LNCAP (cell line): ENCODE results near the gene FXYD3.

Experiments
- TF ChIP-seq, protein P1 (sequence below): fragments of 450-650 bp; IDR thresholded peaks from 2 replicates; pipeline ENCODE4 v1.5.1; 2017; ENCODE audit warnings: mild to moderate bottlenecking

Gene FXYD3

DNA sequence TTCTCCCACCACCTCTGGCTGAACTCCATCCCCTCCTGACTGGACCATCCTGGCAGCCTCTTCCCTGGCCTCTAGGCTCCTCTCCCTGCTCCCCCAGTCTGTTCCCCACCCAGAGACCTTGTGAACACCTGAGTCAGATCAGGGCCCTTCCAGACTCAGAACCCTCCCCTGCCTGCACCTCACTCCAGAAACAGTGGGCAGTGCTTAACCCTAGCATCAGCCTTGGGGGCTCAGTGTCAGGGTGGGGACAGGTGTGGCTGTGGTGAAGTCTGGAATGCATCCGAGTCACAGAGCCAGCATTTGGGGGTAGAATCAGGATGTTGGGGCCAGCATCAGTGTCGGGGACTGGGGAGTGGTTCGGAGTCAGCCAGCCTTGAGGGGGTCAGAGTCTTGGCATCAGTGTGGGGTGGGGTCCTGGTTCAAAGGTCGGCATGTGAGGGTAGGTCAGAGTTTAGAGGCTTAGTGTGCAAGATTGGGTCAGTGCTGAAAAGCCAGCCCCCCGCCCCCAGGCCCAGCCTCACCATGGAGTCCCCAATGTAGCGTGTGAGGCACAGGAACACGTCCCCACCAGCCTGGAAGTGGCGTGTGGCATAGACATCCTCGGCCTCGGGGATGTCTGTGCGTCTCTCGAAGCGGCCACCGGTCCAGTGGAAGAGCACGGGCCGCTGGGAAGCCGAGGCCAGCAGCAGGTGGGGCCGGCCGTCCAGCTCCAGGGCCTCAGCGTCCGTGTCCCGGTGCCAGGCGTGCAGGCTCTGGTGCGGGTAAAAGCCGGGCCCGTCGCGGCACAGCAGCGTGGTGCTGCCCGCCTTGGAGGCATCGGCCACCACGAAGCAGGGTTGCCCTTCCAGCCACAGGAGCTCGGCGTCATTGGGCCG lies 10.4 kb downstream of the FXYD3 start:
- TF ChIP-seq, protein P1, sequence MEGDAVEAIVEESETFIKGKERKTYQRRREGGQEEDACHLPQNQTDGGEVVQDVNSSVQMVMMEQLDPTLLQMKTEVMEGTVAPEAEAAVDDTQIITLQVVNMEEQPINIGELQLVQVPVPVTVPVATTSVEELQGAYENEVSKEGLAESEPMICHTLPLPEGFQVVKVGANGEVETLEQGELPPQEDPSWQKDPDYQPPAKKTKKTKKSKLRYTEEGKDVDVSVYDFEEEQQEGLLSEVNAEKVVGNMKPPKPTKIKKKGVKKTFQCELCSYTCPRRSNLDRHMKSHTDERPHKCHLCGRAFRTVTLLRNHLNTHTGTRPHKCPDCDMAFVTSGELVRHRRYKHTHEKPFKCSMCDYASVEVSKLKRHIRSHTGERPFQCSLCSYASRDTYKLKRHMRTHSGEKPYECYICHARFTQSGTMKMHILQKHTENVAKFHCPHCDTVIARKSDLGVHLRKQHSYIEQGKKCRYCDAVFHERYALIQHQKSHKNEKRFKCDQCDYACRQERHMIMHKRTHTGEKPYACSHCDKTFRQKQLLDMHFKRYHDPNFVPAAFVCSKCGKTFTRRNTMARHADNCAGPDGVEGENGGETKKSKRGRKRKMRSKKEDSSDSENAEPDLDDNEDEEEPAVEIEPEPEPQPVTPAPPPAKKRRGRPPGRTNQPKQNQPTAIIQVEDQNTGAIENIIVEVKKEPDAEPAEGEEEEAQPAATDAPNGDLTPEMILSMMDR, result no peak

DNA sequence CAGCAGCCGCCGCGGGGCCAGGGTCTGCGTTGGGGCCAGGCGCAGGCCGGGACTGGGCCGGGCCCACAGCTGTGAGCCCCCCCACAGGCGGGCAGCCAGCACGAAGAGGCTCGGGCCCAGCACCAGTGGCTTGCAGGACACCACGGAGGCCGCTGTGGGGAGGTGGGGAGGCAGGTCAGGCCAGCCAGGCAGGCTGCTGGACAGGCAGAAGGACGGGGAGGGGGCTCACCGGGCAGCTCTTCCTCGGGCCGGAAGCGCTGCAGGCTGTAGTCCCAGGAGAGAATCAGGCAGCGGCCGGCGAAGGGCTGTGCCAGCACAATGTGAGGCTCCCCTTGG lies 11.0 kb downstream of the FXYD3 start:
- TF ChIP-seq, protein P1, result no peak

DNA sequence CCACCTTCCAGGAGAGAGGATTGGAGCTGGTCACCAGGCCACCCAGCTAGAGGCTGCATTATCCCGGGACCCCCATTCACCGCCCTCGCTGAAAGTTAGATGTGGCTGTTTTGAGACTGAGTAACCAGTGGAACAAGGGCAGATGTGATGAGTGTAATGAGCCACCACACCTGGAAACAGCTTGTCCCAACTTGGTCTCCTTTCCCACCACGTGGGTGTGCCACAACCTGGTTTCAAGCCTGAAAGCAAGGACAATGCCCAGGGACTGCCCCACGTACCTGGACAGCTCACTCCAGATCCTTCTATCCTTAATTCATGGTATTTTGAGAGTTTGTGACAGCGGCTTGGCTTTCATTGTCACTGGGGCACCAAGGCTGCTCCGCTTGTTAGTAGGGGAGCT lies 12.2 kb downstream of the FXYD3 start:
- TF ChIP-seq, protein P1, result no peak

DNA sequence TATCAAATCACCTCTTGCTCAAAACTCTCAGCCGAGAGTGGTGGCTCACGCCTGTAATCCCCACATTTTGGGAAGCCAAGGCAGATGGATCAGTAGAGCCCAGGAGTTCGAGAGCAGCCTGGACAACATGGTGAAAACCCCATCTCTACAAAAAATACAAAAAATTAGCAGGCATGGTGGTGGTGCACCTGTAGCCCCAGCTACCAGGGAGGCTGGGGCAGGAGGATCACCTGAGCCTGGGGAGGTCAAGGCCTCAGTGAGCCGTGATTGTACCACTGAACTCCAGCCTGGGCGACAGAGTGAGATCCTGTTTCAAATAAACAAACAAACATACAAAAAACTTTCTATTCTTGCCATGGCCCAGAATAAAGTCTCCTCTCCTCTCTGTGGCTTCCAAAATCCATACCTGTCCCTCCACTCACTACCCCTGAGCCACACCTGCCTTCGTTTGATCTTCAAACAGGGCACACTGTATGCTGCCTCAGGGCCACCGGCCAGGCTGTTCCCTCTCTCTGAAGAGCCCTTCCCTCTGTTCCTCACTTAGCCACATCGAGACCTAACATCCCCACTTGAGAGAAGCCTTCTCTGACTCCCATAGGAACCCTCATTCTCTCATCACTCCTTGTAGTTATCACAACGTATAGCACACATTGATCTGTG lies 12.9 kb downstream of the FXYD3 start:
- TF ChIP-seq, protein P1, result no peak

DNA sequence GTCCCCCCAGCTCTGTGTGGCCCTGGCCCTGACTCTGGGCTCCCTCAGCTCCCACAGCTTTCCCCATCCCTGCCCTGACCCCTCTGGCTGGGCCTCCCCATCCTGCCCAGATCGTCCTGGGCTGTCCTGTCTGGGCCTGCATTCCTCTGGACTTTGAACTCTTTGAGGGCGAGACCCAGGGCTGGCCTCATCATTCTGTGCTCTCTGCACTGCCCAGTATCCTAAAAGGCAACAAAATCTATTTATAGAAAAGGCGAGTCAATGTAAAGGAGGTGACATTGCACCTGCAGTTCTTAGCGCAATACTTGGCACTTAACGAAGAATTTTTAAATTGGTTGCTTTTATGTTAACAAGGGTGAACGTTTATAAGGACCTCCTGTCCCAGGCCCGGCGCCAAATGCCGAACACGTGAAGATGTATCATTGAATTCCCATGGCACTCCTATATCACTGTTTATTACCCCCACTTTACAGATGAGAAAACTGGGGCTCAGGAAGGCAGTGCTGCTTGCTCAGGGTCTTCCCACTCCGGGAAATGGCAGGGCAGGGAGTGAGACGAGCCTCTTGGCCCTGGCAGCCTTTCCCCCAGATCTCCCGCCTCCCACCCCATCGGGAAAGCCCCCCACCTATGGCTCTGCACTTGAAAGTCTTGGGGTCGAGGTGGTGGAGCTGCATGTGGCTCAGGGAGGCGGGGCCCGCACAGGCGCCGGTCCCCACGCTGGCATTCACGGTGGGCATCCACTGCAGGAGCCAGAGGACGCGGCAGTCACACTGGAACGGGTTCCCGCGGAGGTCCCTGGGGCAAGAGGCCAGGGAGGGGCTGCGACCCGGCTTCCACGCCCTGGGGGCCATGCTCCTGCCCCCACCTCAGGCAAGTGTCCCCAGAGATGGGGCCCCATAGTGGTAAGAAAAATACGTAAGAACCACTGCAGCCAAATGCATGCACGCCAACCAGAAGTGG lies 15.4 kb downstream of the FXYD3 start:
- TF ChIP-seq, protein P1, result no peak

DNA sequence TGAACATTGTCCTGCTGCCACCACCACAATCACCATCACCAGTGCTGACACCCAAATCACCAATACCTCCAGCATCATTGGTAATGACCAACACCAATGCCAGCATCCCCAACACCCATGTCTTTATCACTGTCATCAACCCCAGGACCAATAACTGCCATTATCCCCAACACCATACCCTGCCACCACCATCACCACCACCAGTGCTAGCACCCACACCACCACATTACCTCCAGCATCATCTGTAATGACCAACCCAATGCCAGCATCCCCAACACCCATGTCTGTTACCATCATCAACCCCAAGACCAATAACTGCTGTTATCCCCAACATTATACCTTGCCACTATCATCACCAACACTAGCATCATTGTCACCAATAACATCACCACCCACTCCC lies 16.6 kb downstream of the FXYD3 start:
- TF ChIP-seq, protein P1, result no peak

DNA sequence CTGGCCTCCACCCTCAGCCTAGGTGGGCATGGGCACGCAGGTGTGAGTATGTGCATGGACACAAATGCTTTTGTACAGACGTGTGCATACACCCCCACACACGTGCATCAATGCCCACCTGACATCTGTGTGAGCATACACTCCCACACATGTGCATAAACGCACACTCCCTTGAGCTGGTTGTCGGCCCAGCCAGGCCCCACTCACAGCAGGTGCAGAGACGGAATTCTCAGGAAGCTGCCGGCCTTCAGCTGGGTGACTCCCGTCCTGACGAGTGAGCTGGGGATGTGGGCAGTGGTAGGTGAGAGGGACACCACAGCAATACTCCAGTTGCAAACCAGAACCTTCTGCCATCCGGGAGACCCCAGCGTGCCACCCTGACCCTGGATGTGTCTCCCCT lies 18.2 kb downstream of the FXYD3 start:
- TF ChIP-seq, protein P1, result no peak
